ENCODE measurements around the gene CDHR3. TPM values are rescaled to one million over a fixed set of nuclear protein-coding genes. Genes with fewer than 3 reads are reported as not detected.

CDHR3 gene
- polyA plus RNA-seq, 2 of the 4 experiments (the other 2 are of a cell fraction) = 4.0 to 4.5 TPM

- Histone ChIP-seq H3K27ac (peak overlapping the region in 1 of 2 experiments; percentile 45; a peak in 1 of 6 replicates), H3K4me2 (no peak overlapping the region), H3K4me3 (no peak overlapping the region), H3K9me3 (no peaks in the 10 kb centered on the region), H3K4me1 (peaks cover 31% of the 10 kb centered on the region)
- TF ChIP-seq MAZ (IDR thresholded peaks at IDR 0.05; ENCODE audit: borderline replicate concordance, low read depth, low read length) (no peak), REST (IDR thresholded peaks at IDR 0.05) (no peak), HES2 (IDR thresholded peaks at IDR 0.05) (no peak), MAX (IDR thresholded peaks at IDR 0.05) (no peak), CHD2 (IDR thresholded peaks at IDR 0.05; ENCODE audit: low read length, partially characterized antibody) (no peak), ELK1 (IDR thresholded peaks at IDR 0.05; ENCODE audit: low read depth, low read length) (no peak), RNF2 (IDR thresholded peaks at IDR 0.05; ENCODE audit: borderline replicate concordance, low read depth) (no peak), E2F6 (IDR thresholded peaks at IDR 0.05; ENCODE audit: borderline replicate concordance, low read depth) (no peak), POLR2AphosphoS2 (conservative IDR thresholded peaks at IDR 0.05; ENCODE audit: low read length) (no peak), NPAS2 (CRISPR knock-in tag; IDR thresholded peaks at IDR 0.05; ENCODE audit: borderline replicate concordance) (no peak), CHD4 (IDR thresholded peaks at IDR 0.05; ENCODE audit: borderline replicate concordance) (no peak), HEYL (CRISPR knock-in tag; IDR thresholded peaks at IDR 0.05) (no peak), GATA3 (IDR thresholded peaks at IDR 0.05; ENCODE audit: borderline replicate concordance) (no peak)
- ATAC-seq = no peak
- DNase-seq (ENCODE audit: low read depth in 1 of 2, low spot score in 1 of 2) = no peak
- FAIRE-seq = no peak
- 89% methylated on average over 2 of the region's 2 CpGs for WGBS (ENCODE audit: missing lambda C conversion rate)
- POLR2A ChIA-PET = no interaction called here
- CTCF ChIA-PET = interaction anchor here (17.2 kb wide), 1 partner anchor 96 kb away, joined by 487 read pairs; no protein-coding TSS in a partner anchor
Measured at GRCh38 chr7:106063692-106064091, 100.6 kb downstream of the CDHR3 start.

GRCh38 chr7:106064316-106064715, 101.3 kb downstream of the CDHR3 start:
- Histone ChIP-seq H3K4me2 (peak overlapping the region; percentile 85), H3K27ac (peak overlapping the region; percentile 79 to 85), H3K9me3 (no peaks in the 10 kb centered on the region), H3K4me1 (peaks cover 31% of the 10 kb centered on the region), H3K4me3 (no peak overlapping the region)
- FAIRE-seq = no peak
- no peak for DNase-seq (ENCODE audit: low read depth in 1 of 2, low spot score in 1 of 2)
- no peak for TF ChIP-seq ESRRA (IDR thresholded peaks at IDR 0.05; ENCODE audit: borderline replicate concordance, low read length)
- no peak for TF ChIP-seq POLR2A (IDR thresholded peaks at IDR 0.05; ENCODE audit: low read length)
- TF ChIP-seq TFCP2L1 (CRISPR knock-in tag; IDR thresholded peaks at IDR 0.05) = no peak
- no peak for TF ChIP-seq KDM1A (IDR thresholded peaks at IDR 0.05; ENCODE audit: low read depth)
- no peak for TF ChIP-seq REST (IDR thresholded peaks at IDR 0.05)
- TF ChIP-seq FOSL2 (IDR thresholded peaks at IDR 0.05) = no peak
- TF ChIP-seq FOSL2 (CRISPR knock-in tag; IDR thresholded peaks at IDR 0.05) = no peak
- no peak for TF ChIP-seq JUNB (IDR thresholded peaks at IDR 0.05)
- no peak for TF ChIP-seq ATOH8 (CRISPR knock-in tag; IDR thresholded peaks at IDR 0.05; ENCODE audit: low read depth)
- no peak for TF ChIP-seq MAX (IDR thresholded peaks at IDR 0.05)
- TF ChIP-seq HES2 (IDR thresholded peaks at IDR 0.05) = no peak
- no peak for TF ChIP-seq ZC3H11A (IDR thresholded peaks at IDR 0.05)
- no peak for TF ChIP-seq FOXS1 (CRISPR knock-in tag; IDR thresholded peaks at IDR 0.05)
- TF ChIP-seq RAD21 (conservative IDR thresholded peaks at IDR 0.05 in 1 of 2, IDR thresholded peaks at IDR 0.05 in 1 of 2) = no peak
- ChIA-PET CTCF (interaction anchor here (0.6 to 17.2 kb wide), 6 partner anchors 7 to 112 kb away, joined by 3 to 487 read pairs (median 4); partner anchors contain the start of gene SYPL1), POLR2A (interaction anchor here (1.0 to 1.6 kb wide), 3 partner anchors 9 to 48 kb away, joined by 3 to 7 read pairs (median 4); partner anchors contain the start of gene SYPL1)
- WGBS (ENCODE audit: missing lambda C conversion rate) = 87% methylated on average over 7 of the region's 8 CpGs
- ATAC-seq = peak; percentile 5 to 11; a peak in 4 of 6 replicates
